GM21737 (cell line): ENCODE data around the gene RBMXL3.

ENCODE experiments used
- ATAC-seq: cut with Tn5 transposase; IDR thresholded peaks from one replicate; pipeline ENCODE4 v1.9.1; 2021; ENCODE audit warnings: mild to moderate bottlenecking, moderate library complexity; ENCODE audit not compliant: unreplicated experiment

Gene RBMXL3

DNA sequence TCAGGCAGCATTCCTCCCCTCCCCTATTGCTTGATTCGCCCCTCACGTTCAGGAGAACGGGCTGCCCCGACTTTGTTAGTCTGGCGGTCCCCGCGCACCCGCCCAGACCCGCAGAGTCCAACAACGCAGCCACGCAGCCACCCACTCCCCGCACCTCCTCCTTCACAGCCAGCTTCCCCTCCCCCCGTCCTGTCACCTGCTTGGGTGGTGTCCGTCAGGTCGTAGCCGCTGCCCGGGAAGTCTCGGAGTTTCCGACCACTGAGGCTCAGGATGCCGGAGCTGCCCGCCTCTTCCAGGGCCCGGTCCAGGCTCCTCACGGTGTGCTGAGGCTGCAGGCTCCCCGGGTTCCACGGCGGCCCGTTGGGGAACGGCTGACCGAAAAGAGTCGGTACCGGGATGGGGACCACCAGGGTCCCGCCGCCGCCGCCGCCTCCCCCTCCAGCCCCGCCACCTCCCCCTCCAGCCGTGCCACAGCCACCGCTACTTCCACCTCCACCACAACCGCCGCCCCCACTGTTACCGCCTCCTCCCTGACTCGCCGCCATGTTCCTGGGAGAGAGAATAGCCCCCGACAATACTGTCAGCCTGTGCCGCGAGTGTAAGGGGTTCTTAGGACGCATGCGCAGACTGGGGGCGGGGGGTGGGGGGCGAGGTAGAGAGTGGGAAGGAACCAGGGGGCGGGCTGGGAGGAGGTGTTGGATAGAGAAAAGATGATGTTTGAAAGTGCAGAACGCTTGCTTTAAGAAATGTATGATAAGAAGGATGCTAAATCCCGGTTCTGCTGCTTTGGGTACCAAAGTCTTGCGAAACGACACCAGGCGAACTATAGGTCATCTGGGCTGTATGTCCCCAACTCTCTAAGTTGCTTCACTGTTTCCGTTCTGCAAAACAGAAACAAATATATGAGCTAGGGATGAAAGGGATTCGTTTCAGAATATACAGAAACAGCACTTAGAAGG is 44.6 kb downstream of the RBMXL3 start, which contains the start of gene LRCH2:
TSS of gene LRCH2 (minus strand) at position 600 of the 959 bp plus-strand sequence. CDS start at position 545, 55 bp downstream.
- ATAC-seq: no peak

DNA sequence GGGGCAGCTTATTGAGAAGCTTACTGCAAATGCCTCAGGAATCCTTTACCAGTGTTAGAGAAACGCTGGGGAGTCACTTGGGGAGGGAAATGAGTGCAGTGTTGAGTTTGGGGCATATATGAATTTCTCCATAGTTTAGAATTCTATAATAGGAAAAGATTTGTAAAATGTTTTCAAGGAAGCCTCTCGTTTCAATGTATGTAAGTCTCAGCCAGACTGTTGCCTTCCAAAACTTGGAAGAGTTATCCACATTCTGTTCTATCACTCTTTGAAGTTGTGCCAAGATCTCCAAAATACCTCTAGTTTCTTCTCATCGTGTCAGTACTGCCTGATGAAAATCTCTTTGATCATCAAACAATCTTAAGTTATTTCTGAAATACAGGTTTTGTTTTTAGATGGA is 45.3 kb downstream of the RBMXL3 start:
- ATAC-seq: no peak

GRCh38 chrX:115236560-115236959 is 47.4 kb downstream of the RBMXL3 start:
- no peak for ATAC-seq

GRCh38 chrX:115237056-115237455 is 47.8 kb downstream of the RBMXL3 start:
- ATAC-seq: no peak
